Measurements from ENCODE around the gene TBC1D1. TPM values are rescaled to one million over a fixed set of nuclear protein-coding genes. Genes with fewer than 3 reads are reported as not detected.
A peak's percentile ranks its signal among the peaks of the same experiment; 100 is the strongest.

The TBC1D1 gene
- polyA plus RNA-seq, 1 donor (not counting 4 experiments of a cell fraction or from before 2014, with no cell fraction given), result 32.5 TPM

GRCh38 chr4:38128478-38129459 lies 237.9 kb downstream of the TBC1D1 start:
- no peaks in the 10 kb centered on the region for H3K9me3 ChIP-seq (ENCODE audit: control insufficient read depth, low read depth, low read length)
- DNase-seq (ENCODE audit: low read depth, low spot score), result peak; percentile 97
- no peaks in the 10 kb centered on the region for H3K27me3 ChIP-seq (ENCODE audit: control insufficient read depth, extremely low read depth, insufficient read depth, low read length)
- peak overlapping the region; percentile 99 for H3K27ac ChIP-seq (ENCODE audit: control insufficient read depth, insufficient read depth, low read length)
- no peaks in the 10 kb centered on the region for H4K20me1 ChIP-seq (ENCODE audit: control insufficient read depth, extremely low read depth, insufficient read depth, low read length)
- no peak overlapping the region for H2AFZ ChIP-seq (ENCODE audit: control insufficient read depth, low read length)
- H3K9me1 ChIP-seq (ENCODE audit: control insufficient read depth, extremely low read depth, insufficient read depth, low read length), result no peaks in the 10 kb centered on the region
- H3K4me3 ChIP-seq (ENCODE audit: control insufficient read depth in 2 of 3, extremely low read depth in 1 of 3, insufficient read depth in 2 of 3, low read depth in 1 of 3, low read length in 3 of 3), result no peak overlapping the region
- H3K4me2 ChIP-seq (ENCODE audit: control insufficient read depth, extremely low read depth, insufficient read depth, low read depth, low read length), result peak overlapping the region; percentile 81
- peak overlapping the region; percentile 87 for H3K9ac ChIP-seq (ENCODE audit: control insufficient read depth, extremely low read depth, insufficient read depth, low read length)
- peak; percentile 97 for FAIRE-seq
- TF ChIP-seq CTCF (optimal IDR thresholded peaks at IDR 0.05 in 1 of 3, IDR thresholded peaks at IDR 0.05 in 1 of 3, conservative IDR thresholded peaks at IDR 0.05 in 1 of 3; ENCODE audit: extremely low read depth in 1 of 3, insufficient read depth in 2 of 3, low read length in 3 of 3), result no peak
- TF ChIP-seq EZH2 (IDR thresholded peaks at IDR 0.05; ENCODE audit: low read length), result no peak
- H3K79me2 ChIP-seq (ENCODE audit: control insufficient read depth, insufficient read depth, low read length), result no peaks in the 10 kb centered on the region
- H3K4me1 ChIP-seq (ENCODE audit: control insufficient read depth, extremely low read depth, insufficient read depth, low read length), result peaks cover 46% of the 10 kb centered on the region
- dilution Hi-C loops (cut with MboI; ENCODE audit: extremely low pct_ligation_motif_present, low sequenced_read_pairs), result no loop called here
- peaks cover 0 to 8% of the 10 kb centered on the region in 2 experiments for H3K36me3 ChIP-seq (ENCODE audit: control insufficient read depth in 2 of 2, extremely low read depth in 1 of 2, insufficient read depth in 2 of 2, low read length in 2 of 2)

GRCh38 chr4:38129460-38130227 lies 238.8 kb downstream of the TBC1D1 start:
- TF ChIP-seq CTCF (optimal IDR thresholded peaks at IDR 0.05 in 1 of 3, IDR thresholded peaks at IDR 0.05 in 1 of 3, conservative IDR thresholded peaks at IDR 0.05 in 1 of 3; ENCODE audit: extremely low read depth in 1 of 3, insufficient read depth in 2 of 3, low read length in 3 of 3) (no peak), EZH2 (IDR thresholded peaks at IDR 0.05; ENCODE audit: low read length) (no peak)
- DNase-seq (ENCODE audit: low read depth, low spot score) (no peak), FAIRE-seq (no peak)
- Histone ChIP-seq H2AFZ (ENCODE audit: control insufficient read depth, low read length) (no peak overlapping the region), H3K27me3 (ENCODE audit: control insufficient read depth, extremely low read depth, insufficient read depth, low read length) (no peaks in the 10 kb centered on the region), H4K20me1 (ENCODE audit: control insufficient read depth, extremely low read depth, insufficient read depth, low read length) (no peaks in the 10 kb centered on the region), H3K27ac (ENCODE audit: control insufficient read depth, insufficient read depth, low read length) (peak overlapping the region; percentile 99), H3K4me2 (ENCODE audit: control insufficient read depth, extremely low read depth, insufficient read depth, low read depth, low read length) (peak overlapping the region; percentile 81), H3K4me1 (ENCODE audit: control insufficient read depth, extremely low read depth, insufficient read depth, low read length) (peaks cover 46% of the 10 kb centered on the region), H3K9ac (ENCODE audit: control insufficient read depth, extremely low read depth, insufficient read depth, low read length) (peak overlapping the region; percentile 87), H3K9me1 (ENCODE audit: control insufficient read depth, extremely low read depth, insufficient read depth, low read length) (no peaks in the 10 kb centered on the region), H3K79me2 (ENCODE audit: control insufficient read depth, insufficient read depth, low read length) (no peaks in the 10 kb centered on the region), H3K9me3 (ENCODE audit: control insufficient read depth, low read depth, low read length) (no peaks in the 10 kb centered on the region), H3K4me3 (ENCODE audit: control insufficient read depth in 2 of 3, extremely low read depth in 1 of 3, insufficient read depth in 2 of 3, low read depth in 1 of 3, low read length in 3 of 3) (peak overlapping the region in 2 of 3 experiments; percentile 16 to 24), H3K36me3 (ENCODE audit: control insufficient read depth in 2 of 2, extremely low read depth in 1 of 2, insufficient read depth in 2 of 2, low read length in 2 of 2) (peaks cover 0 to 8% of the 10 kb centered on the region in 2 experiments)
- dilution Hi-C loops (cut with MboI; ENCODE audit: extremely low pct_ligation_motif_present, low sequenced_read_pairs), result no loop called here

All from keratinocyte (primary cell).